Measurements from ENCODE around the gene KDM3A.

Gene KDM3A

DNA sequence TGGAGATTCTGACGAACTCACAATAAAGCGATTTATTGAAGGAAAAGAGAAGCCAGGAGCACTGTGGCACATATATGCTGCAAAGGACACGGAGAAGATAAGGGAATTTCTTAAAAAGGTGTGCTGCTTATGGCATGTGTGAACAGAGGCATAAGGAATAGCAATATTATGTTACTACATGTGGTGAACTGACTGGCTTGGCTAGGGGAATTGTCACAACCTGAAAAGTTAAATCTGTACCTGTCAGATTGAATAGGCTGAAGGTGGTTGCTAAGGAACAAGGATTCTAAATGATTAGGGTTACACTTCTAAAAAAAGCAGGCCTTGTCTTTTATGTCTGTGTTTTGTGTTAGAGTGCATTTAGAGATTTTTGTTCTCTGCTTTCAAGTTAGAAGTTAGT, 48.4 kb downstream of the KDM3A start (continued):
- TF ChIP-seq SALL2 (tag by site-specific recombination; IDR thresholded peaks at IDR 0.05; ENCODE audit: borderline replicate concordance): no peak

DNA sequence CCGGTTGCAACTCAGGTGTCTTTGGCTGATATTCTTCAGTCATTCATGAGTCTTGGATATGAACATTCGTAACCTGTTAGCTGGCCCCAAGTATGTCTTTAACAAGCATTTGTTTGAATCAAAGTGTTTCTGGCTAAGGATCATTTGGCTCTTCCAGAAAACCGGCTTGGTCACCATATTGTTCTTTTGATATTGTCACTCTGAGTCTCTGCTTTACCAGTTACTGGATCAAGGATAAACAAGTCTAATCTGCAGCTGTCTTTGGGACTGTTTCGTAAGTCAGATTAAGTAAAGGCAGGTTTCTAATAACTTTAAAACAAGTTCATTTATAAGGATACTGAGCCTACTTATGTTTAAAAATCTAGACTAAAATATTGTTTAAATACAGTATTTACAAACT, 49.1 kb downstream of the KDM3A start:
- H3K36me3 ChIP-seq (ENCODE audit: control insufficient read depth in 2 of 2, insufficient read depth in 1 of 2, low read length in 2 of 2): peaks cover 59 to 90% of the 10 kb centered on the region in 2 experiments; a peak in 2 of 3 replicates
- H3K9me3 ChIP-seq (ENCODE audit: control insufficient read depth, insufficient read depth, low read depth, low read length): no peaks in the 10 kb centered on the region
- POLR2A ChIA-PET: no interaction called here
- no peak overlapping the region for H3K27ac ChIP-seq (ENCODE audit: extremely low read depth, low read depth, low read length)
- CTCF ChIA-PET: no interaction called here
- H3K4me1 ChIP-seq (ENCODE audit: control insufficient read depth, insufficient read depth, low read length): no peaks in the 10 kb centered on the region
- TF ChIP-seq ZNF202 (tag by site-specific recombination; IDR thresholded peaks at IDR 0.05; ENCODE audit: borderline replicate concordance) (no peak), ZNF114 (tag by site-specific recombination; IDR thresholded peaks at IDR 0.05) (no peak), ZNF639 (tag by site-specific recombination; IDR thresholded peaks at IDR 0.05) (no peak), ZNF324 (tag by site-specific recombination; IDR thresholded peaks at IDR 0.05) (no peak), EGR2 (tag by site-specific recombination; IDR thresholded peaks at IDR 0.05; ENCODE audit: low read depth) (no peak), KLF7 (tag by site-specific recombination; IDR thresholded peaks at IDR 0.05; ENCODE audit: borderline replicate concordance) (no peak), SP2 (tag by site-specific recombination; IDR thresholded peaks at IDR 0.05) (no peak), ZNF211 (tag by site-specific recombination; IDR thresholded peaks at IDR 0.05; ENCODE audit: low read depth) (no peak), ZNF132 (tag by site-specific recombination; IDR thresholded peaks at IDR 0.05; ENCODE audit: borderline replicate concordance) (no peak), ZNF544 (tag by site-specific recombination; IDR thresholded peaks at IDR 0.05) (no peak), ZNF366 (tag by site-specific recombination; conservative IDR thresholded peaks at IDR 0.05) (no peak), ZNF561 (tag by site-specific recombination; IDR thresholded peaks at IDR 0.05; ENCODE audit: borderline replicate concordance) (no peak), PBX3 (CRISPR knock-in tag; IDR thresholded peaks at IDR 0.05) (no peak), ZSCAN23 (tag by site-specific recombination; IDR thresholded peaks at IDR 0.05) (no peak)
- TF ChIP-seq, protein P1, sequence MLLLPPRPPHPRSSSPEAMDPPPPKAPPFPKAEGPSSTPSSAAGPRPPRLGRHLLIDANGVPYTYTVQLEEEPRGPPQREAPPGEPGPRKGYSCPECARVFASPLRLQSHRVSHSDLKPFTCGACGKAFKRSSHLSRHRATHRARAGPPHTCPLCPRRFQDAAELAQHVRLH (tag by site-specific recombination; IDR thresholded peaks at IDR 0.05): no peak
- H3K4me3 ChIP-seq (ENCODE audit: low read depth, low read length): no peak overlapping the region

DNA sequence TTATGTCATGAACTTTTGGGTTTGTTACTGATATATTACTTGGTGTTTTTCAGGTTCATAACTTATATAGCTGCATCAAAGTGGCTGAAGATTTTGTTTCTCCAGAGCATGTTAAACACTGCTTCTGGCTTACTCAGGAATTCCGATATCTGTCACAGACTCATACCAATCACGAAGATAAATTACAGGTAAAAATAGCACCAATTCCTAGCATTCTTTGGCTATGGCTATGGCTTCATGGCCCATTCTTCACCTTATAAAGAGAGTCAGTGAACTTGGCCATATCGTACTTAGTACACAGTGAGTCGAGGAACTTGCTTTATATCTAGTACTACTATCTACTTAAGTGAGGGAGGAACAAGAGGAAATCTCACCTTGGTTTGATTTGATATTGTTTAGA, 49.9 kb downstream of the KDM3A start:
- ChIA-PET CTCF (no interaction called here), POLR2A (no interaction called here)
- Histone ChIP-seq H3K4me3 (ENCODE audit: low read depth, low read length) (no peak overlapping the region), H3K27ac (ENCODE audit: extremely low read depth, low read depth, low read length) (no peak overlapping the region), H3K9me3 (ENCODE audit: control insufficient read depth, insufficient read depth, low read depth, low read length) (no peaks in the 10 kb centered on the region; the same call in 1 of the 2 replicates), H3K36me3 (ENCODE audit: control insufficient read depth in 2 of 2, insufficient read depth in 1 of 2, low read length in 2 of 2) (peaks cover 63 to 84% of the 10 kb centered on the region in 2 experiments; a peak in 2 of 3 replicates), H3K4me1 (ENCODE audit: control insufficient read depth, insufficient read depth, low read length) (no peaks in the 10 kb centered on the region)
- TF ChIP-seq ZIC2 (tag by site-specific recombination; IDR thresholded peaks at IDR 0.05) (no peak), ZNF274 (IDR thresholded peaks at IDR 0.05; ENCODE audit: low read length) (no peak), ZNF274 (tag by site-specific recombination; IDR thresholded peaks at IDR 0.05; ENCODE audit: borderline replicate concordance) (no peak), ZNF19 (tag by site-specific recombination; IDR thresholded peaks at IDR 0.05; ENCODE audit: low read depth) (no peak), ZNF707 (tag by site-specific recombination; IDR thresholded peaks at IDR 0.05) (no peak), PBX3 (CRISPR knock-in tag; IDR thresholded peaks at IDR 0.05) (no peak), ZNF664 (tag by site-specific recombination; IDR thresholded peaks at IDR 0.05) (no peak), FEZF1 (tag by site-specific recombination; IDR thresholded peaks at IDR 0.05) (no peak), ZNF521 (tag by site-specific recombination; IDR thresholded peaks at IDR 0.05) (no peak), ZNF221 (tag by site-specific recombination; IDR thresholded peaks at IDR 0.05; ENCODE audit: borderline replicate concordance) (no peak), ZNF133 (tag by site-specific recombination; IDR thresholded peaks at IDR 0.05) (no peak)
- TF ChIP-seq, protein P2, sequence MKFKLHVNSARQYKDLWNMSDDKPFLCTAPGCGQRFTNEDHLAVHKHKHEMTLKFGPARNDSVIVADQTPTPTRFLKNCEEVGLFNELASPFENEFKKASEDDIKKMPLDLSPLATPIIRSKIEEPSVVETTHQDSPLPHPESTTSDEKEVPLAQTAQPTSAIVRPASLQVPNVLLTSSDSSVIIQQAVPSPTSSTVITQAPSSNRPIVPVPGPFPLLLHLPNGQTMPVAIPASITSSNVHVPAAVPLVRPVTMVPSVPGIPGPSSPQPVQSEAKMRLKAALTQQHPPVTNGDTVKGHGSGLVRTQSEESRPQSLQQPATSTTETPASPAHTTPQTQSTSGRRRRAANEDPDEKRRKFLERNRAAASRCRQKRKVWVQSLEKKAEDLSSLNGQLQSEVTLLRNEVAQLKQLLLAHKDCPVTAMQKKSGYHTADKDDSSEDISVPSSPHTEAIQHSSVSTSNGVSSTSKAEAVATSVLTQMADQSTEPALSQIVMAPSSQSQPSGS (tag by site-specific recombination; IDR thresholded peaks at IDR 0.05; ENCODE audit: low read depth): no peak

Data from HEK293 (cell line).